Measurements from ENCODE around the gene ARID1A. TPM values are rescaled to one million over a fixed set of nuclear protein-coding genes. Genes with fewer than 3 reads are reported as not detected.

The ARID1A gene
- total and polyA plus RNA-seq, 9 of the 15 experiments (the other 6 are each of a cell fraction or from before 2014, with no cell fraction given): 8.3 to 88.3 (median 22.5) TPM

- TF ChIP-seq GTF2E2 (tag; IDR thresholded peaks at IDR 0.05) (peak; percentile 33; the same call in 1 of the 2 replicates), SNIP1 (IDR thresholded peaks at IDR 0.05; ENCODE audit: low read depth) (no peak), ZNF717 (CRISPR knock-in tag; IDR thresholded peaks at IDR 0.05) (no peak), ZNF644 (tag; IDR thresholded peaks at IDR 0.05; ENCODE audit: low read depth) (peak; percentile 79; the same call in 1 of the 2 replicates), PCBP1 (IDR thresholded peaks at IDR 0.05; ENCODE audit: low read depth, low read length, poor library complexity, severe bottlenecking) (no peak), HNRNPLL (IDR thresholded peaks at IDR 0.05; ENCODE audit: low read depth, low read length, poor library complexity, severe bottlenecking) (no peak), HMGN3 (IDR thresholded peaks at IDR 0.05; ENCODE audit: borderline replicate concordance, extremely low read depth, insufficient read length, low read depth, low read length) (no peak), PRPF4 (IDR thresholded peaks at IDR 0.05; ENCODE audit: insufficient read depth, low read depth, low read length, poor library complexity, severe bottlenecking) (no peak), SRSF7 (optimal IDR thresholded peaks at IDR 0.05; ENCODE audit: low read depth, low read length) (no peak), BRD9 (IDR thresholded peaks at IDR 0.05; ENCODE audit: low read depth, partially characterized antibody) (peak; percentile 15), ZNF740 (CRISPR knock-in tag; IDR thresholded peaks at IDR 0.05) (no peak), ZNF740 (tag; IDR thresholded peaks at IDR 0.05) (peak; percentile 0 to 38; a peak in 2 of 4 replicates), ATF6 (CRISPR knock-in tag; IDR thresholded peaks at IDR 0.05) (0 out of 2 replicates have a peak, but pooled peaks have one; percentile 65)
Observed at GRCh38 chr1:26787381-26787705, 91.5 kb downstream of the ARID1A start (continued).

Measured in K562 (cell line).